Stimulated activated CD4-positive, alpha-beta T cell treated with anti-CD3 and anti-CD28 coated beads, TNF-alpha, amount 100 ng/mL, for 1 hour (primary cell): ENCODE data around the gene DSTYK.
A peak's percentile ranks its signal among the peaks of the same experiment; 100 is the strongest.

Experiments
- DNase-seq, 3 donors: peaks; one replicate each; pipeline ENCODE4 v3.0.0-alpha.2; 2020; ENCODE audit warnings: low read depth in 3 of 3, low spot score in 1 of 3

Gene DSTYK

GRCh38 chr1:205211169-205211838, at the start of gene DSTYK:
DSTYK (minus strand) TSS chr1:205211702; CDS start chr1:205211535, 167 bp downstream.
- DNase-seq, result peak; percentile 66 to 83 (median 75)

- no peak for DNase-seq
These were observed 48.5 kb upstream of the DSTYK start for GRCh38 chr1:205259998-205260397.

- no peak for DNase-seq
These were observed 47.9 kb upstream of the DSTYK start for GRCh38 chr1:205259324-205259832.

- DNase-seq, result no peak
These were observed 47.2 kb upstream of the DSTYK start for GRCh38 chr1:205258719-205259118.

GRCh38 chr1:205258261-205258691, 46.8 kb upstream of the DSTYK start:
- DNase-seq, result no peak

- DNase-seq, result no peak
These were observed 46.2 kb upstream of the DSTYK start for GRCh38 chr1:205257735-205258134.

GRCh38 chr1:205256951-205257625, 45.6 kb upstream of the DSTYK start:
- DNase-seq, result no peak

- DNase-seq, result peak; percentile 50 to 82 (median 70)
These were observed 44.7 kb upstream of the DSTYK start for GRCh38 chr1:205255941-205256780.

GRCh38 chr1:205251576-205251975, 40.1 kb upstream of the DSTYK start:
- DNase-seq, result no peak

- DNase-seq, result no peak
These were observed 39.2 kb upstream of the DSTYK start for GRCh38 chr1:205250699-205251098.

GRCh38 chr1:205249651-205250050, 38.1 kb upstream of the DSTYK start:
- DNase-seq, result no peak

GRCh38 chr1:205248793-205249601, 37.5 kb upstream of the DSTYK start:
- no peak for DNase-seq

- DNase-seq, result no peak
These were observed 35.8 kb upstream of the DSTYK start for GRCh38 chr1:205247130-205247921.

- no peak for DNase-seq
These were observed 35.0 kb upstream of the DSTYK start for GRCh38 chr1:205246351-205247119.

GRCh38 chr1:205245096-205245495, 33.6 kb upstream of the DSTYK start:
- DNase-seq, result no peak

GRCh38 chr1:205244384-205244783, 32.9 kb upstream of the DSTYK start:
- DNase-seq, result no peak

GRCh38 chr1:205243350-205244191, 32.1 kb upstream of the DSTYK start:
- DNase-seq, result no peak

GRCh38 chr1:205241366-205242030, 30.0 kb upstream of the DSTYK start:
- no peak for DNase-seq
